Measurements from ENCODE around the gene LMO1. TPM values are rescaled to one million over a fixed set of nuclear protein-coding genes. Genes with fewer than 3 reads are reported as not detected.
A peak's percentile ranks its signal among the peaks of the same experiment; 100 is the strongest.

Gene LMO1
- total RNA-seq: 2.3 TPM
- long read RNA-seq, partial matches to known transcripts: 0 of 8 reads
- long read RNA-seq, other reads (novel, unspliced or antisense): 6 of 8 reads

DNA sequence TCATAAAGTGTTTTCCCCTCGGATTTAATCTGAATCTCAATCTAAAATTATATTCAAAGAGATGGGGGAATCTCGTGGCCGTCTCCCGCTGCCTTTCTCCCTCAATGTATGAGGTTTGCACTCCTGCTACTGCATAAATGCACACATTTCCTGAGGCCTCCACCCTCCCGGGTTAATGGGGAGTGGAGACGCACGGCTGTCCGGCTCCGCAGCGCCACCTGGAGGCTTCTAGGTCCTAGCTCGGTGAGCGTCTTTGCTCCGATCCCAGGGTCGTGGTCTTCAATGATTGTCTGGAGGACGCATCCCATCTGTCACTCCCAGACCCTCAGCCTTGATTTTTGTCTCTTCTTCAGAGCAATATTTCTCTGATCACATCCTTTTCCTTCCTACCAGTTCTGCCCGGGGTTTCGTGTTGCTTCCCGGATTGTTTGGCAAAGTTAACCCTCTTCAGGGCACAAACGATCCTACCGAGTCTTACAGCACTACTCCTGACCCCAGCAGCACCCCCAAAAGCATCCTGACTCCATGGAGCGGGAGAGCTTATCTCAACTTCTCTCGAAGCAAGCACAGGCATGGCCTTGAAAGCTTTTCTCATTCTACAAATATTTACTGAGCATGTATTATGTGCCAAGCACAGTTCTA is at the start of gene LMO1:
LMO1 (minus strand) TSS at position 110 of the 642 bp plus-strand sequence. CDS start 516 bp downstream, outside the sequence.
- peak; percentile 86 for DNase-seq
- peak; percentile 90 for ATAC-seq (ENCODE audit: poor library complexity)
- intact Hi-C loops (cut with DNase I): loop anchor here (2.0 kb wide), 1 partner anchor 39 kb away; no protein-coding TSS in a partner anchor

DNA sequence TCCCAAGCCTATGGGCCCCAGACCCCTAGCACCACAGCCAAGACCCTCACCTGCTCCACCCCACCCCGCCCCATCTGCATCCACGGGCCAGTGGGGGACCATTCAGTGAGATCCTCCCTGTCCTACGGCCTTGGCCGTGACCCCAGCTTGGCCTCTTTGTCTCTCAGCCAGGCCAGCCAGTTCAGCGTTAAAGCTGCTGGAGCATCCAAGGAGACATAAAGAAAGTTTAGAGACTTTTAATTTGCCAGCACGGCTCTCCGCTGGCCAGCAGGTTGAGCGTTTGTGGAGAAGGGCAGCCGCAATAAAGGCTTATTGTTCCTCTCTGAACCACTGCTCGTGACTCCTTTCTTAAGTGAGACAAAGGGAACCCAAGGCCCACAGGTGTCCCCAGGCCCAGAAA is 49.3 kb upstream of the LMO1 start:
- ATAC-seq (ENCODE audit: poor library complexity): no peak
- intact Hi-C loops (cut with DNase I): no loop called here
- no peak for DNase-seq

- no peak for ATAC-seq (ENCODE audit: poor library complexity)
These were observed 47.7 kb upstream of the LMO1 start for GRCh38 chr11:8311366-8311765.

DNA sequence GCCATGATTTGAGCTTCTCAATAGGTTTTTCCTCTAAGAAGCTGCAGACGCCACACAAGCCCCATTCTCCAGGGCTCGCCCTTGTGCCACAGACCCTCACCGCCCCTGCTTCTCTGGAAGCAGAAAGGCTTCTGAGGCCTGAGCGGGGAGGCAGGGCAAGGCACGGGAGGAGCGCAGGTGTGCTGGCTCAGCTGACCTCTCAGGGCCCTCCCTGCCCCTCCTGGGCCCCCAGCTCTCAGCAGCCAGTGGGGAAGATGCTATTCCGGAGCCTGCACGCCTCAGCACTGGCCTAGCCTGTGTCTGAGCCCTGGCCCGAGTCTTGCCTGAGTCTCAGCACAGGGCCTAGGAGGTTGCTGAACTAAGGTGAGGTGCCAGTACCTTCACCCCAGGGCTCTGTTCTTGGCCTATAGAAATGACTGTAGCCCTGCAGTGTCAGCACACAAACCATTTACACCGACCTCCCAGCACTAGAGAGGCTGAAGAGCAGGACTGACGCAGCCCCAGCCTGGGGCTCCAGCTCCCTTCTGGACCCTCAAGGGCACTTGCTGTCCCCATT is 47.1 kb upstream of the LMO1 start:
- ATAC-seq (ENCODE audit: poor library complexity): no peak
- intact Hi-C loops (cut with DNase I): no loop called here
- no peak for DNase-seq

More at GRCh38 chr11:8311366-8311765, 47.7 kb upstream of the LMO1 start:
- no peak for DNase-seq
- intact Hi-C loops (cut with DNase I): no loop called here

DNA sequence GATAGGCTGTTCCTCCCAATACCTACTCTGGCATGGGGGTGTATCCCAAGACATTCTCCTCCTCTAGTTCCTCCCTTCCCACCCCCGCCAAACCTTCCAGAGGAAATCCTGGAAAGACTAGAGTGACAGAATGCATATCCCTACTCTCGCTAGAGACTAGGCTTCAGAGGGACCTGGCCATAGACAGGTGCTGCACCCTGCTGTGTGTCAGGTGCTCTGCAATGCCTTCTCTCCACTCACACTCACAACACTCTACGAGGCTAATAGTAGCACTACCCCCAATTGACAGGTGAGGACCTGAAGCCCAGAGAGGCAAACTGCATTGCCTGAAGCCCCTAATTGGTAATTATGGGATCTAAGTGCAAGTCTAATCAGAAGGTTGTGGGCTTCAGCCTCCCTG is 46.2 kb upstream of the LMO1 start:
- intact Hi-C loops (cut with DNase I): loop anchor here (10.0 kb wide), 1 partner anchor 85 kb away; no protein-coding TSS in a partner anchor
- DNase-seq: no peak

GRCh38 chr11:8309311-8309710 is 45.6 kb upstream of the LMO1 start:
- ATAC-seq (ENCODE audit: poor library complexity): no peak
- intact Hi-C loops (cut with DNase I): loop anchor here (10.0 kb wide), 1 partner anchor 85 kb away; no protein-coding TSS in a partner anchor
- DNase-seq: no peak

More for the DNA sequence above, 46.2 kb upstream of the LMO1 start:
- ATAC-seq (ENCODE audit: poor library complexity): no peak

- DNase-seq (no peak), ATAC-seq (ENCODE audit: poor library complexity) (no peak)
- intact Hi-C loops (cut with DNase I): loop anchor here (10.0 kb wide), 1 partner anchor 83 kb away; no protein-coding TSS in a partner anchor
These were observed 43.9 kb upstream of the LMO1 start for GRCh38 chr11:8307601-8308000.

DNA sequence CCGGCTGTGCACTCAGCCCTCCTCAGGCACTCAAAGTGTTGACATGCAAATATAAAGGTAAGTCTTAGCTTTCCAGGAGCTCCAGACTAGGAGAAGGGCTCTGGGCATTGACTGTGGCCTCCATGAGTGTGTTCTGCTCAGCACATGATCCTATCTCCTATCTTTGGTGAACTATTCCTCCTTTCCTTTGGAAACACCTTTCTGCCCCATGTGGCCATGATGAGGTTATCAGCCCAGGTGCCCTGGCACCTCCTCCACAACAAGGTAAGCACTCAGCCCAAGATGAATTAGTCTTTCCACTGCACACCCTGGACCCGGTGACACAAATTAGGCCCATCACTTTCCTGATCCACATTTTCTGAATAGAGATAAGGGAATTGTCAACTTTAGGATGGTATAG is 37.9 kb upstream of the LMO1 start:
- ATAC-seq (ENCODE audit: poor library complexity) (no peak), DNase-seq (no peak)
- intact Hi-C loops (cut with DNase I): loop anchor here (10.0 kb wide), 1 partner anchor 77 kb away; no protein-coding TSS in a partner anchor

DNA sequence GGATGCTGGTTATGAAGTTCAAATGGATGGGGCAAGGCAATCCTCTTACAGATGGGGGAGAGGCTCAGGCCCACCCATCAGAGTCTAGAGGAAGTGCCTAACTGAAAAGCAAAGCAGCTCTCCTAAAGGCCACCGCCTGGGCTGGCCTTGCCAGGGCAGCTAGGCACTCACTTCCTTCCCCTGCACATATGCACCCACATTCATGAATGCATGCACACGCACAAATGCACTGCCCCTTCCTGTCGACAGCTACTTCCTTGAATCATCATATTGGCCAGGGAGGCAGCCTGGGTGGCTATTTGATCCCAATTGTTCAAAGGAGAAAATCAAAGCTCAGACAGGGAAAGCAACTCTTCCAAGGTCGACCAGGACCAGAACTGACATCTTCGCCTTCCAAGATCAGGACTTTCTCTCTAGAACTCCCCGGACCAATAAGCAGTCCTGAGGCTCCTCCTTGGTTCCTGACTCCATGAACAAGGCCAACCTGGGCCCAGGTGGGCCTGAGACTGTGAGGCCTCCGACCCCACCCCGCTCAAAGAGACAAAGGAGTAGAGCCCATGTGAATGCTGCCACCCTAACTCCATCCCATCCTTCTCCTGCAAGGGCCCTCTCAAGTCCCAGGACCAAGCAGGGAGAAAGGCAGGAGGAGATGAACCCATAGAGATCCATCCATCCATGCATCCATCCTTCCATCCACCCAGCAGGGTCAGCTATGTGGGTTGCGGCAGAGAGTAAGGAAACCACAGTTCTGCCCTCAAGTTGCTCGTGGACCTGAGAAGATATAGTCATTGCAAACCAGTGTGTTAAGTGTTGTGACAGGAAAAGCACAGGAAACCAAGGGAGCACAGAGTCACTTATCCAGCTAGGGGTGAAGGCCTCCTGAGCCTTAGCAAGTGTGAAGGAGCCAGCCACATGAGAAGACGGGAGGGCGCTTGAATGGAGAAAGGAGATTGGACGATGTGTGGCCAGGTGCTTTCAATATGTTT is 35.4 kb upstream of the LMO1 start:
- no peak for DNase-seq
- intact Hi-C loops (cut with DNase I): no loop called here
- no peak for ATAC-seq (ENCODE audit: poor library complexity)

- ATAC-seq (ENCODE audit: poor library complexity) (no peak), DNase-seq (no peak)
- intact Hi-C loops (cut with DNase I): no loop called here
These were observed 34.2 kb upstream of the LMO1 start for GRCh38 chr11:8297781-8298440.

DNA sequence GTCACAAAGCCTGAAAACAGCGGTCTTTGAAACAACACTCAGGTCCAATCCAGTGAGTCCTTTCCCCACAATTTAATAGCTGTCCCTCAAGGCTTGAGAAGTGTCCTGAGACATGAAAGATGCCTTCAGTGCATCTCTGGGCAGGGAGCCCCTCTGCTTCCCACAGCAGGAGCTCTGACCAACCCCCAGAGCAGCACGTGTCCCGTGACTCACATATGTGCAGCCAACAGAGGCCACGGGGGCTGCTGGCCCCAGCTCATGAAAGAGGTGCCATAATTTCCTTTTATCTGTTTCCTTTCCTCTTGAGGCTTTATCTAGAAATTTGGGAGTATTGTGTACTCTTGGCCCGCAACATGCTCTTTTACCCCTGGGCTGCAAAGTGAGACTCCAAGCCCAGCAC is 33.2 kb upstream of the LMO1 start:
- no peak for DNase-seq
- intact Hi-C loops (cut with DNase I): no loop called here
- ATAC-seq (ENCODE audit: poor library complexity): no peak

- DNase-seq (no peak), ATAC-seq (ENCODE audit: poor library complexity) (no peak)
- intact Hi-C loops (cut with DNase I): no loop called here
These were observed 32.5 kb upstream of the LMO1 start for GRCh38 chr11:8296038-8296649.

DNA sequence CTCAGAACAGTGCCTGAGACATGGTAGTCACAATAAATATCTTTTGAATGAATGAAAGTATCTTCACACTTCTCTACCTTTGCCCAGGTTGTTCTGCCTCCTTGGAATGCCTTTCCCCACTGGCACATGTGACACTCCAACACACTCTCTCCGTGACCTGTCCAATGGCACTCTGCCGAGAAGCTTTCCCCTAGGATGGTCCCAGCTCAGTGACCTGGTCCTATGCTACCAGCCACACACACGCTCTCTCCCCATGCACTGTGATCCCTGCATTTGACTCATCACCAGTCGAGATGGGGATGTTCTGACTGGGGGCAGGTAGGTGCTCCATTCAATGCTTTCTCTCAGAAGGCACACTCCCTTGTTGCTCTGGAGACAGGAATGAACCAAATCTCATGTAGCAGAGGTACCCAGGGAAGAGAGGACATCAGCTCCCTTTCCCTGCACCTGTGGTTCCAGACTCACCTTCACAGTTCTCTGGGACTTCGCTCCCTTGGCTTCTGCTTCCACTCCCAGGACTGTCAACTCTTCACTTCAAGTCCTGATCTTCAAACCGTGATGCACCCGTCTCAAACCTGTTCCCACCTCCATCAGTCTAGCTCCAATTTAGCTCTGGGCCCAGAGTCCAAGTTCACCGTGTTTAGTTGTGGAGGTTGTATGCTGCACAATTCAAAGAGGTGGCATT is 30.7 kb upstream of the LMO1 start:
- DNase-seq (no peak), ATAC-seq (ENCODE audit: poor library complexity) (no peak)
- intact Hi-C loops (cut with DNase I): no loop called here

DNA sequence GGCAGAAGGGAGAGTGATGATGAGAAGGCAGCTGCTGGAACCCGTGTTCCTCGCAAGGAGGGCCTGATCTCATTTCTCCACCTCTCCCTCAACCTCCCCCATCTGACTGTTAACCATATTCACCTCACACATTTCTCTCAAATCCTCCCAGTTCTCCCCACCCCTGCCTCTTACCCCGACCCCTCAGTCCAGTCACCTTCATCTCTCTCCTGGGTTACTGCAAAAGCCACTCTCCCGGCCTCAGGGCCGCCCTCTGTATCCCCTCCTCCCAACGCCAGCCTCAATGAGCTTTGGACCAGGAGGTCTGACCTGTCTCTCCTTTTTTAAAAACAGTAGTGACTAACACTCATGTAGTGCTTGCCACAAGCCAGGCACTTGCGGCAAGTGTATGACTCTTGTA is 29.5 kb upstream of the LMO1 start:
- DNase-seq (no peak), ATAC-seq (ENCODE audit: poor library complexity) (no peak)
- intact Hi-C loops (cut with DNase I): no loop called here

DNA sequence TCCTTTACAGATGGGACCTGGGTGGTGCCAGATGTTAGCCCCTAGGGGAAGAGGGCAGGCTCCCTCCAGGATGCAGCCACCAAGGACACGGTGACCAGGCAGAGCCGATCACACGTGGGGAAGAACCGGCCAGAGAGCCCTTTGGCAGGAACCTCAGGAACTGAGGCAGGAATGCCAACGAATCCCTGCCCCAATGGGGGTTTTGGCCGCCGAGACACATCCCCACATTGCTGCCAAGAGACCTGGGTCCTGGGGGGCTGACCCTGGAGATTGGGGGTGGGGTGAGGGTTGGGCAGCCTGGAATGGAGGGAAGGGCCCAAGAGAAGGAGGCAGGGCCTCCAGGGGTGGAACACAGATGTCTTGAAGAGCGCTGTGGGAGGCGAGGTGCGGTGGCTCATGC is 28.7 kb upstream of the LMO1 start:
- ATAC-seq (ENCODE audit: poor library complexity) (no peak), DNase-seq (no peak)
- intact Hi-C loops (cut with DNase I): no loop called here

DNA sequence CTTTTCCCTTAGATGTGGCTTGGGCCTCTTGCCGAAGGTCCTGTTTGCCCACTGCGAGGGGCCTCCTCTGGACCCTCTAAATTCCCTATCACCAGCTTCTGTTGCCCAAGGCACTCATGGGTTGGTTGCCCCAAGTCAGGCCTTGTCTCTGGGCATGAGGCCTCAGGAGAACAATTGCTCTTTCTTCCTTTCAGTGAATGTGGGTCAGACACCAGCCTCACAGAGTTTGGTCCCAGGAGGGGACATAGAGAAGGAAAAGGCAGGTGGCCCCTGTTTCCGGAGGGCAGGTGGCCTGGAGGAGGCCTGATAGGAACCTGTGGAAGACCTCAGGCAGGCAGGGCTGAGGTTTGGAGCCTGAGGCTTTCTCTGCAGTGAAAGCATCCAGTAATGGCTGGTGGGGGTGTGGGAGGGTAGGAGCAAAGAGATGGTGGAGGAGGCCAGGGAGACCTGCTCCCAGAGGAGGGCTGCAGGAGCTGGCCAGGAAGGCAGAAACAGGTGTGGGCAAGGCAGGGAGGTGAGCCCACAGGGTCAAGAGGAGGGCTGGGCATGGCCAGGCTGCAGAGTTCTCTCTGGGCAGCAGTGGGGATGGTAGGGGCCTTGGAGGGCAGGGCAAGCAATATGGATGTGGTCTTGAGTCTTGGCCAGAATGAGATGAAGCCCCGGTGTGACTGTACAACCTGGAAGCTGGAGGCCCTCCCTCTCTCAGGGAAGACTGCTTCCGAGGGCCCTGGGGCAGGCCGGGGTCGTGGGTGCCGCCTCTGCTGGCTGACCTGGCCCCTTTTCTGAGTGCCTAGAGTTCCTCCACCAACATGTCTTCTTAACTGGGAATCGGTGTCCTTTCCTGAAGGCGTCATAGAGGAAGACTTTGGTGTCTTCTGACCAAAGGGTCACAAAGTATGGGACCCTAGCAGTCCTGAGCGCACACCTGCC is 28.0 kb upstream of the LMO1 start:
- DNase-seq: no peak
- intact Hi-C loops (cut with DNase I): no loop called here
- no peak for ATAC-seq (ENCODE audit: poor library complexity)
